Nucleus accumbens (tissue), 56 donors: ENCODE results near the gene GTF3C5.

ENCODE experiments used
- DNase-seq, 56 donors: peaks; one replicate each; lab custom pipeline; 2025; lab: John Stamatoyannopoulos, UW

The GTF3C5 gene

GRCh38 chr9:133027134-133027533, 3.7 kb upstream of the GTF3C5 start:
- DNase-seq = no peak

GRCh38 chr9:133028221-133028620, 2.6 kb upstream of the GTF3C5 start:
- no peak for DNase-seq

GRCh38 chr9:133029994-133030316, 842 bp upstream of the GTF3C5 start:
- DNase-seq = no peak

GRCh38 chr9:133031130-133031422, 279 bp downstream of the GTF3C5 start:
- DNase-seq = no peak

GRCh38 chr9:133031496-133031911, 707 bp downstream of the GTF3C5 start:
- DNase-seq = no peak

GRCh38 chr9:133032171-133032570, 1.4 kb downstream of the GTF3C5 start:
- no peak for DNase-seq

GRCh38 chr9:133035669-133036068, 4.9 kb downstream of the GTF3C5 start:
- no peak for DNase-seq

- DNase-seq = no peak
Measured at GRCh38 chr9:133037775-133038515, 7.1 kb downstream of the GTF3C5 start.

GRCh38 chr9:133040892-133041479, 10.2 kb downstream of the GTF3C5 start:
- DNase-seq = peak in 24 of 56 donors; percentile 5 to 77 (median 37)

GRCh38 chr9:133041958-133042357, 11.2 kb downstream of the GTF3C5 start:
- no peak for DNase-seq

GRCh38 chr9:133042676-133043075, 11.9 kb downstream of the GTF3C5 start:
- DNase-seq = peak in 1 of 56 donors; percentile 10

- DNase-seq = no peak
Measured at GRCh38 chr9:133043449-133044035, 12.7 kb downstream of the GTF3C5 start.

GRCh38 chr9:133044125-133044524, 13.3 kb downstream of the GTF3C5 start:
- no peak for DNase-seq

GRCh38 chr9:133044661-133045060, 13.9 kb downstream of the GTF3C5 start:
- peak in 11 of 56 donors; percentile 5 to 40 (median 23) for DNase-seq

GRCh38 chr9:133045132-133045531, 14.3 kb downstream of the GTF3C5 start:
- no peak for DNase-seq

- no peak for DNase-seq
Measured at GRCh38 chr9:133046196-133046899, 15.6 kb downstream of the GTF3C5 start.

GRCh38 chr9:133046900-133047295, 16.1 kb downstream of the GTF3C5 start:
- peak in 19 of 56 donors; percentile 4 to 58 (median 28) for DNase-seq

GRCh38 chr9:133048595-133048994, 17.8 kb downstream of the GTF3C5 start:
- DNase-seq = peak in 34 of 56 donors; percentile 5 to 65 (median 24)

- DNase-seq = no peak
Measured at GRCh38 chr9:133049043-133049442, 18.2 kb downstream of the GTF3C5 start.

GRCh38 chr9:133050142-133050541, 19.3 kb downstream of the GTF3C5 start:
- peak in 37 of 56 donors; percentile 8 to 71 (median 41) for DNase-seq

GRCh38 chr9:133050781-133051180, 20.0 kb downstream of the GTF3C5 start:
- DNase-seq = peak in 1 of 56 donors; percentile 10
